Fibroblast of skin of abdomen (primary cell): ENCODE data around the gene CCL23.

Experiments
- DNase-seq: peaks from one replicate; pipeline ENCODE4 v3.0.0-alpha.2; 2013

CCL23 gene

DNA sequence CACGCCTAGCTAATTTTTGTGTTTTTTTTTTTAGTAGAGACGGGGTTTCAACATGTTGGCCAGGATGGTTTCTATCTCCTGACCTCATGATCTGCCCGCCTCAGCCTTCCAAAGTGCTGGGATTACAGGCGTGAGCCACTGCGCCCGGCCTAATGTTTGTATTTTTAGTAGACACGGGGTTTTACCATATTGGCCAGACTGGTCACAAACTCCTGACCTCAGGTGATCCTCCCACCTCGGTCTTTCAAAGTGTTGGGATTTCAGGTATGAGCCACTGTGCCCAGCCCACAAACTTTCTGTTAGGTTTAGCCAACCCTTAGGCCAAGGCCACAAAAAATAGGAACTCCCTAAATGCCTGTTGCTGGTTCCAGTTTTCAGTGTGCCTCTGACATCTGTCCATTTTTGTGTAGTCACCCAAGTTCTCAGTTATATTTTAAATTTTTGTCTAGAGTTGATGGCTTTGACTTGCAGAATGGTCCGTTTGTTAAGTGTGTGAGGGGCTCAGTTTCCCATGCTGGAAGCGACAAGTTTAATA is 49.2 kb downstream of the CCL23 start:
- no peak for DNase-seq

DNA sequence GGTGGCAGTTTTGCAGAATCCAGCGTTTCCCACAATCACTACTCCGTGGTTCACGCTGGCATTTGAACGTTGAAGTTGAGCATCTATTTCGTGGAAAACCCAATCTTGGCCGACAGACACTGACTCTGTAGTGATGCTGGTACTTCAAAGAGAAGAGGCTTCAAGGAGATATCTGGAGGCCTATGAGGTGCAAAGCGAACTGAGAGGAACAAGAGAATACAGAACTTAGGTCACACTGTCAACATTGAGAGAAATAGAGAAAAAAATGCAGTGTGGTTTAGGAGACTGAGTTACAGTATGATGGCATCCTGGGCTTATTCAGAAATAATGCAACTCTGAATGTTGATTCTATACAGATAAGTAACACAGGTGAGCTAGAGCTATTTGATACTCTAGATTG is 52.5 kb downstream of the CCL23 start:
- DNase-seq, result no peak

DNA sequence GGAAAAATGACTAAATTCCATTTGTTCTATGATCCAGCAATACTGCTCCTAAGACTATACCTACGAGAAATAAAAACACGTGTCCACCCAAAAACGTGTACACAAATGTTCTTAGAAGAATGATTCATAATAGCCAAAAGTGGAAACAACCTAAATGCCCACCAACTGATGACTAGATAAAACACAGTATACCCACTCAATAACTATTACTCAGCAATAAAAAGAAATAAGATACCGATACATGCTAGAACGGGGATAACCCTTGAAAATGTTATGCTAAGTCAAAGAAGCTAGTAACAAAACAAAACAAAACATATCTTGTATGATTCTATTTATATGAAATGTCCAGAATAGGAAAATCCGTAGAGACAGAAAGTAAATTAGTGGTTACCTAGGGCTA is 54.1 kb downstream of the CCL23 start:
- no peak for DNase-seq
